Measurements from ENCODE around the gene NGEF.

Gene NGEF

GRCh38 chr2:233005096-233005495, 8.0 kb downstream of the NGEF start:
- no peak for TF ChIP-seq CTCF (IDR thresholded peaks at IDR 0.05; ENCODE audit: borderline replicate concordance, insufficient read depth, low read depth, low read length)
- H3K4me3 ChIP-seq (ENCODE audit: low read depth, low read length), result no peak overlapping the region

GRCh38 chr2:233003658-233004555, 9.1 kb downstream of the NGEF start:
- TF ChIP-seq CTCF (IDR thresholded peaks at IDR 0.05; ENCODE audit: borderline replicate concordance, insufficient read depth, low read depth, low read length), result no peak
- H3K4me3 ChIP-seq (ENCODE audit: low read depth, low read length), result no peak overlapping the region

- no peak overlapping the region for H3K4me3 ChIP-seq (ENCODE audit: low read depth, low read length)
- no peak for TF ChIP-seq CTCF (IDR thresholded peaks at IDR 0.05; ENCODE audit: borderline replicate concordance, insufficient read depth, low read depth, low read length)
Measured at GRCh38 chr2:233002829-233003657, 10.0 kb downstream of the NGEF start.

GRCh38 chr2:233000886-233001750, 11.9 kb downstream of the NGEF start:
- TF ChIP-seq CTCF (IDR thresholded peaks at IDR 0.05; ENCODE audit: borderline replicate concordance, insufficient read depth, low read depth, low read length), result no peak
- no peak overlapping the region for H3K4me3 ChIP-seq (ENCODE audit: low read depth, low read length)

GRCh38 chr2:232999354-232999753, 13.7 kb downstream of the NGEF start:
- TF ChIP-seq CTCF (IDR thresholded peaks at IDR 0.05; ENCODE audit: borderline replicate concordance, insufficient read depth, low read depth, low read length), result peak; percentile 29; the same call in 1 of the 2 replicates
- H3K4me3 ChIP-seq (ENCODE audit: low read depth, low read length), result no peak overlapping the region

GRCh38 chr2:232998666-232998985, 14.4 kb downstream of the NGEF start:
- no peak overlapping the region for H3K4me3 ChIP-seq (ENCODE audit: low read depth, low read length)
- TF ChIP-seq CTCF (IDR thresholded peaks at IDR 0.05; ENCODE audit: borderline replicate concordance, insufficient read depth, low read depth, low read length), result no peak
